Heart left ventricle (tissue), 16 donors: ENCODE results near the gene RND1. TPM values are rescaled to one million over a fixed set of nuclear protein-coding genes. Genes with fewer than 3 reads are reported as not detected.

Experiments
- ATAC-seq, 4 donors: fragments of 200-7000 bp; cut with Tn5 transposase; one replicate each; pipeline ENCODE4 v1.9.1; 2020 to 2022; ENCODE audit warnings: moderate library complexity in 4 of 4, mild to moderate bottlenecking in 3 of 4, moderate number of reproducible peaks in 1 of 4
- DNase-seq, 5 donors: peaks; one replicate each; pipeline ENCODE4 v3.0.0-alpha.2; 2020
- H3K27ac ChIP-seq, 12 donors: fragments of 200-600 bp; sonication (generic) in 4 of 12; one replicate each; pipeline versions ENCODE4 v1.5.0 to v1.8.0; 2016 to 2022; ENCODE audit warnings: mild to moderate bottlenecking in 2 of 12
- H3K27me3 ChIP-seq, 9 donors: fragments of 200-600 bp; sonication (generic) in 2 of 9; one replicate each; pipeline versions ENCODE4 v1.5.1 to v1.8.0; 2016 to 2022; ENCODE audit warnings: mild to moderate bottlenecking in 3 of 9
- H3K36me3 ChIP-seq, 9 donors: fragments of 200-600 bp; sonication (generic) in 2 of 9; one replicate each; pipeline versions ENCODE4 v1.5.0 to v1.8.0; 2018 to 2022; ENCODE audit warnings: mild to moderate bottlenecking in 2 of 9
- H3K4me1 ChIP-seq, 12 donors: fragments of 200-600 bp; sonication (generic) in 4 of 12; one replicate each; pipeline versions ENCODE4 v1.5.0 to v1.8.0; 2016 to 2022; ENCODE audit warnings: mild to moderate bottlenecking in 3 of 12
- H3K4me3 ChIP-seq, 12 donors: fragments of 200-600 bp; sonication (generic) in 4 of 12; one replicate each; pipeline versions ENCODE4 v1.5.0 to v1.8.0; 2017 to 2022; ENCODE audit warnings: mild to moderate bottlenecking in 9 of 12, moderate library complexity in 4 of 12
- H3K9me3 ChIP-seq, 12 donors: fragments of 200-600 bp; sonication (generic) in 4 of 12; one replicate each; pipeline versions ENCODE4 v1.5.0 to v1.8.0; 2016 to 2022; ENCODE audit warnings: mild to moderate bottlenecking in 1 of 12
- POLR2A ChIP-seq, 2 donors: fragments of 450-650 bp; IDR thresholded peaks; one replicate each; pipeline ENCODE4 v1.6.1; 2017; ENCODE audit warnings: antibody characterized with exemption in 2 of 2, mild to moderate bottlenecking in 2 of 2, moderate library complexity in 2 of 2
- whole genome bisulfite sequencing, 4 donors: extraction: QIAGEN DNeasy Blood & Tissue Kit in 2 of 4; methylation state at CpG; one replicate each; pipeline versions ENCODE4 v1.1.5 to v1.1.7; 2013 to 2018; 5-methylcytosine and 5-hydroxymethylcytosine counted together
- intact Hi-C, 10 donors: fragments of 100-400 bp; cut with DNase I; formaldehyde crosslinking; loops; one replicate each; pipeline versions ENCODE4 v1.11.1 to v1.14.2; 2022
- polyA plus RNA-seq, 2 donors: library from polyadenylated mRNA; stranded (reverse); fragments of 200-250 nt; gene quantifications; one replicate each; pipeline ENCODE4 v1.2.3, GENCODE V29; 2013
- total RNA-seq, 9 donors: library from RNA; depleted of rRNA in 2 of 9; stranded (reverse); fragments of >200 nt in 2 of 9; fragmentation: NEBNext Ultra II Directional in 3 of 9; extraction: Animal tissue kit (Norgen Biotek cat#: 25700) in 3 of 9; gene quantifications; one replicate each; pipeline versions ENCODE4 v1.1.0 to v1.2.4, GENCODE V29; 2016 to 2023
- TF ChIP-seq, protein P1 (sequence below), 12 donors: fragments of 200-600 bp; sonication (generic) in 4 of 12; IDR thresholded peaks; one replicate each; pipeline versions ENCODE4 v1.5.0 to v1.8.0; 2018 to 2022; ENCODE audit warnings: antibody characterized with exemption in 12 of 12, mild to moderate bottlenecking in 5 of 12
- donor health status: ischemic (EF 13 %, LVEDD 7.1; RV severe dilation, severe dysfunction).
- donor health status: healthy with polysubstance abuse.
- donor health status: DM: no; HTN: yes; CAD: no.
- donor health status: DM: no; HTN: no; CAD: no.
- donor health status: ischemic (EF 25% LVEDD 6.9; RV normal size, moderate dysfunction).
- donor health status: ischemic (EF 25% LVEDD 5.7; RV mildly dilated, moderate dysfunction).
- donor health status: healthy.
- donor health status: DM: yes; HTN: yes; CAD: no.
- donor health status: ischemic (EF 35%, LVEDD 5.7; RV mildly dilated, moderate dysfunction).
- donor health status: nonischemic (EF 11% LVEDD 7.7; RV severe dilation, severe dysfunction).
- donor health status: DM: yes; HTN: yes; CAD: no.
- donor health status: PGD.
- donor health status: ischemic (EF 29% LVEDD 5.4; RV normal size, mild dysfunction).
- donor health status: nonischemic (EF 23%, LVEDD 6.1; RV moderate dilation, normal function).

Gene RND1
- total and polyA plus RNA-seq, 11 donors, result 0.35 to 1.5 (median 0.60) TPM; not detected in 2

DNA sequence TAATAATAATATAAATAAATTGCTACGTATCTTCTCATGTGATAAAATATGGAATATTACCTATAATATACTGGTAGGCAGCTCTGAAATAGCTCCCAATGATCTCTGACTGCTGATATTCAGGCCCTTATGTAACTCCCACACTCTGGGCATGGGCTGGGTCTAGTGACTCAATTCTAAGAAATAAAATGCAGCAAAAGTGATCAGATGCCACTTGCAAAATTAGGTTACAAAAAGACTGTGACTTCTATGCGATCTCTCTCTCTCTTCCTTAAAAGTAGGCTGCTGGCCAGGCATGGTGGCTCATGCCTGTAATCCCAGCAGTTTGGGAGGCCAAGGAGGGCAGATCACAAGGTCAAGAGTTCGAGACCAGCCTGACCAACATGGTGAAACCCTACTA is 57.7 kb downstream of the RND1 start:
- H3K36me3 ChIP-seq, result no peaks in the 10 kb centered on the region
- no peaks in the 10 kb centered on the region for H3K27me3 ChIP-seq
- 94 to 97% (median 96%) methylated on average over 3 of the region's 3 CpGs for whole genome bisulfite sequencing, 4 donors
- H3K9me3 ChIP-seq, result no peaks in the 10 kb centered on the region
- DNase-seq (no peak), ATAC-seq (no peak)
- H3K4me1 ChIP-seq, result peaks cover 0 to 12% (median 0%) of the 10 kb centered on the region in 12 donors
- H3K27ac ChIP-seq, result no peak overlapping the region
- intact Hi-C loops, result no loop called here
- H3K4me3 ChIP-seq, result no peak overlapping the region
- TF ChIP-seq POLR2A (IDR thresholded peaks at IDR 0.05), result no peak
- TF ChIP-seq, protein P1, sequence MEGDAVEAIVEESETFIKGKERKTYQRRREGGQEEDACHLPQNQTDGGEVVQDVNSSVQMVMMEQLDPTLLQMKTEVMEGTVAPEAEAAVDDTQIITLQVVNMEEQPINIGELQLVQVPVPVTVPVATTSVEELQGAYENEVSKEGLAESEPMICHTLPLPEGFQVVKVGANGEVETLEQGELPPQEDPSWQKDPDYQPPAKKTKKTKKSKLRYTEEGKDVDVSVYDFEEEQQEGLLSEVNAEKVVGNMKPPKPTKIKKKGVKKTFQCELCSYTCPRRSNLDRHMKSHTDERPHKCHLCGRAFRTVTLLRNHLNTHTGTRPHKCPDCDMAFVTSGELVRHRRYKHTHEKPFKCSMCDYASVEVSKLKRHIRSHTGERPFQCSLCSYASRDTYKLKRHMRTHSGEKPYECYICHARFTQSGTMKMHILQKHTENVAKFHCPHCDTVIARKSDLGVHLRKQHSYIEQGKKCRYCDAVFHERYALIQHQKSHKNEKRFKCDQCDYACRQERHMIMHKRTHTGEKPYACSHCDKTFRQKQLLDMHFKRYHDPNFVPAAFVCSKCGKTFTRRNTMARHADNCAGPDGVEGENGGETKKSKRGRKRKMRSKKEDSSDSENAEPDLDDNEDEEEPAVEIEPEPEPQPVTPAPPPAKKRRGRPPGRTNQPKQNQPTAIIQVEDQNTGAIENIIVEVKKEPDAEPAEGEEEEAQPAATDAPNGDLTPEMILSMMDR (IDR thresholded peaks at IDR 0.05), result no peak

Other genes starting within 250 kb of the RND1 start
- 10 to 100 TPM; 20.1 to 34.4 (median 24.0) TPM for gene KANSL2, start 183.6 kb downstream of the RND1 start, total RNA-seq
- gene KANSL2, start 183.6 kb downstream of the RND1 start, polyA plus RNA-seq, result 10 to 100 TPM; 22.1 to 35.6 TPM
- gene CCNT1, start 149.2 kb downstream of the RND1 start, total RNA-seq, result 10 to 100 TPM; 11.0 to 29.7 (median 18.1) TPM
- 1 to 10 TPM; 2.4 to 5.4 TPM for gene CCNT1, start 149.2 kb downstream of the RND1 start, polyA plus RNA-seq
- gene ADCY6, start 76.8 kb downstream of the RND1 start, total RNA-seq, result 100 to 1,000 TPM in 8 of 9 donors, 10 to 100 TPM in 1; 88.4 to 145 (median 106) TPM
- gene ADCY6, start 76.8 kb downstream of the RND1 start, polyA plus RNA-seq, result 10 to 100 TPM; 60.6 to 87.7 TPM
- 10 to 100 TPM in 1 of 9 donors, 1 to 10 TPM in 8; 3.2 to 11.2 (median 5.3) TPM for gene CACNB3, start 47.4 kb downstream of the RND1 start, total RNA-seq
- 1 to 10 TPM; 4.4 to 5.7 TPM for gene CACNB3, start 47.4 kb downstream of the RND1 start, polyA plus RNA-seq
- 10 to 100 TPM; 25.3 to 51.2 (median 35.8) TPM for gene DDX23, start 13.7 kb downstream of the RND1 start, total RNA-seq
- gene DDX23, start 13.7 kb downstream of the RND1 start, polyA plus RNA-seq, result 10 to 100 TPM; 16.8 to 43.2 TPM
- 10 to 100 TPM in 2 of 9 donors, 1 to 10 TPM in 7; 1.6 to 26.0 (median 3.2) TPM for gene FKBP11, start 59.6 kb upstream of the RND1 start, total RNA-seq
- 10 to 100 TPM in 1 of 2 donors, 1 to 10 TPM in 1; 5.5 to 28.1 TPM for gene FKBP11, start 59.6 kb upstream of the RND1 start, polyA plus RNA-seq
- 100 to 1,000 TPM in 1 of 9 donors, 10 to 100 TPM in 8; 35.8 to 130 (median 54.0) TPM for gene ARF3, start 91.6 kb upstream of the RND1 start, total RNA-seq
- 10 to 100 TPM; 40.1 to 61.5 TPM for gene ARF3, start 91.6 kb upstream of the RND1 start, polyA plus RNA-seq
- 1 to 10 TPM in 1 of 9 donors, under 1 TPM in 7, not detected in 1; 0.12 to 1.3 (median 0.22) TPM for gene WNT10B, start 105.9 kb upstream of the RND1 start, total RNA-seq
- gene WNT10B, start 105.9 kb upstream of the RND1 start, polyA plus RNA-seq, result under 1 TPM; 0.08 to 0.28 TPM
- under 1 TPM in 1 of 9 donors, not detected in 8; 0.29 TPM for gene WNT1, start 112.5 kb upstream of the RND1 start, total RNA-seq
- gene WNT1, start 112.5 kb upstream of the RND1 start, polyA plus RNA-seq, result not detected
- gene DDN, start 133.5 kb upstream of the RND1 start, total RNA-seq, result 1 to 10 TPM in 4 of 9 donors, under 1 TPM in 5; 0.40 to 2.8 (median 0.95) TPM
- gene DDN, start 133.5 kb upstream of the RND1 start, polyA plus RNA-seq, result under 1 TPM; 0.42 to 0.91 TPM
- gene PRKAG1, start 152.9 kb upstream of the RND1 start, total RNA-seq, result 100 to 1,000 TPM in 2 of 9 donors, 10 to 100 TPM in 7; 72.0 to 107 (median 98.6) TPM
- 10 to 100 TPM; 91.5 to 93.5 TPM for gene PRKAG1, start 152.9 kb upstream of the RND1 start, polyA plus RNA-seq
- 10 to 100 TPM; 32.5 to 82.7 (median 55.6) TPM for gene KMT2D, start 194.9 kb upstream of the RND1 start, total RNA-seq
- 10 to 100 TPM; 38.1 to 47.4 TPM for gene KMT2D, start 194.9 kb upstream of the RND1 start, polyA plus RNA-seq
- 1 to 10 TPM in 2 of 9 donors, under 1 TPM in 2, not detected in 5; 0.19 to 2.0 (median 0.72) TPM for gene RHEBL1, start 204.1 kb upstream of the RND1 start, total RNA-seq
- gene RHEBL1, start 204.1 kb upstream of the RND1 start, polyA plus RNA-seq, result under 1 TPM; 0.37 to 0.50 TPM
- gene DHH, start 228.9 kb upstream of the RND1 start, total RNA-seq, result 1 to 10 TPM in 1 of 9 donors, under 1 TPM in 8; 0.34 to 1.5 (median 0.76) TPM
- 1 to 10 TPM in 1 of 2 donors, under 1 TPM in 1; 0.38 to 1.0 TPM for gene DHH, start 228.9 kb upstream of the RND1 start, polyA plus RNA-seq
- 10 to 100 TPM; 10.4 to 43.5 (median 27.9) TPM for gene LMBR1L, start 245.0 kb upstream of the RND1 start, total RNA-seq
- gene LMBR1L, start 245.0 kb upstream of the RND1 start, polyA plus RNA-seq, result 10 to 100 TPM; 17.2 to 23.7 TPM